NB4 (cell line): Measurements from ENCODE around the gene HS3ST4.

Source experiments
- DNase-seq: peaks from one replicate; pipeline ENCODE4 v3.0.0; 2010; ENCODE audit warnings: low read depth
- H3K4me3 ChIP-seq: one replicate; pipeline ENCODE4 v1.5.1; 2011; ENCODE audit warnings: mild to moderate bottlenecking, low read depth, low read length, moderate library complexity
- MYC ChIP-seq: IDR thresholded peaks from 2 replicates; pipeline ENCODE4 v1.6.1; 2011; ENCODE audit warnings: low read depth, low read length
- POLR2A ChIP-seq: IDR thresholded peaks from 2 replicates; pipeline ENCODE4 v1.6.1; 2011; ENCODE audit warnings: mild to moderate bottlenecking; ENCODE audit not compliant: insufficient read length; ENCODE audit errors: extremely low read depth
- TF ChIP-seq, protein P1 (sequence below): IDR thresholded peaks from 2 replicates; pipeline ENCODE4 v1.6.1; 2011; ENCODE audit warnings: low read depth, low read length
- TF ChIP-seq, protein P2 (sequence below): IDR thresholded peaks from one replicate; pipeline ENCODE4 v1.5.1; 2012; ENCODE audit warnings: low read depth, low read length

HS3ST4 gene

DNA sequence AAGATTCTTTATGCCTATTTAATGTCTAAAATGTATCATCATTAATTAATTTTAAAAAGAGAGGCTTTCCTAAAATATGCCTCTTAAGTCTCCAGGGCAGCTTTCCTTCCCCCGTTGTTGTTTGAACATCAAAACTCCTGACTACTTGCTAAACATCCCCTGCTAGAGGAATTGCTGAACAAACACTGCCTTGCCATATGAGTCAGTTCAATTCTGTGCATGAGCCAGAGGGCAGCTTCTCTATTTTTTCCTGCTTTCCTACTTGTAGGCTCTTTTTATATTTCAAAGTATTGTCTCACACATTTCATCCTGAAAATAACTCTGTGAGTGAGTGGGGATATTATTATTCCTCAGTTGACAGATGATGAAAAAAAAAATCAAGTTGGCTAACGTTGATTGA lies 143.4 kb downstream of the HS3ST4 start:
- H3K4me3 ChIP-seq: no peak overlapping the region
- TF ChIP-seq, protein P1, sequence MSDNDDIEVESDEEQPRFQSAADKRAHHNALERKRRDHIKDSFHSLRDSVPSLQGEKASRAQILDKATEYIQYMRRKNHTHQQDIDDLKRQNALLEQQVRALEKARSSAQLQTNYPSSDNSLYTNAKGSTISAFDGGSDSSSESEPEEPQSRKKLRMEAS: no peak
- TF ChIP-seq, protein P2, sequence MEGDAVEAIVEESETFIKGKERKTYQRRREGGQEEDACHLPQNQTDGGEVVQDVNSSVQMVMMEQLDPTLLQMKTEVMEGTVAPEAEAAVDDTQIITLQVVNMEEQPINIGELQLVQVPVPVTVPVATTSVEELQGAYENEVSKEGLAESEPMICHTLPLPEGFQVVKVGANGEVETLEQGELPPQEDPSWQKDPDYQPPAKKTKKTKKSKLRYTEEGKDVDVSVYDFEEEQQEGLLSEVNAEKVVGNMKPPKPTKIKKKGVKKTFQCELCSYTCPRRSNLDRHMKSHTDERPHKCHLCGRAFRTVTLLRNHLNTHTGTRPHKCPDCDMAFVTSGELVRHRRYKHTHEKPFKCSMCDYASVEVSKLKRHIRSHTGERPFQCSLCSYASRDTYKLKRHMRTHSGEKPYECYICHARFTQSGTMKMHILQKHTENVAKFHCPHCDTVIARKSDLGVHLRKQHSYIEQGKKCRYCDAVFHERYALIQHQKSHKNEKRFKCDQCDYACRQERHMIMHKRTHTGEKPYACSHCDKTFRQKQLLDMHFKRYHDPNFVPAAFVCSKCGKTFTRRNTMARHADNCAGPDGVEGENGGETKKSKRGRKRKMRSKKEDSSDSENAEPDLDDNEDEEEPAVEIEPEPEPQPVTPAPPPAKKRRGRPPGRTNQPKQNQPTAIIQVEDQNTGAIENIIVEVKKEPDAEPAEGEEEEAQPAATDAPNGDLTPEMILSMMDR: no peak
- TF ChIP-seq MYC: no peak
- no peak for TF ChIP-seq POLR2A
- DNase-seq: no peak

DNA sequence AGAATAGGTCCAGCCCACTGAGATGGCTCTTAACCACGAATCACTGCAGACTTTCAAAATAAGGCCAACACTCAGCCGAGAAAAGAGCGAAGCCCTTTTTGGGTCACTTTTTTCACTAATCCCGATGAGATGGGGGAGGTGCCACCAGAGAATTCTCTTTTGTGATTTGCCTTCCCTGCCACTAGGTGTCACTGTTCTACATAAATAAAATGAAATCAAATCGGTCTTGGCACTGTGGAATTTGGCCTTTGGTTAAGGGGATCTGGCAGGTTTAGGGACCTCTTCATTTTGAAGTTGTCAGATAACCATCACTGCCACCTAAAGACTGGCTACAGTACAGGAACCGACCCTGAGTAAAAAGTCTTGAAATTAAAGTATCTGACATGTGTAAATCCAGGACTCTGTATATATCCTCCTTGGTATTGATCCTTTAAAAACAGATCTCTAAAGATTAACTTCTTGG lies 147.0 kb downstream of the HS3ST4 start:
- TF ChIP-seq MYC (no peak), POLR2A (no peak)
- TF ChIP-seq, protein P1: no peak
- TF ChIP-seq, protein P2: peak; percentile 48
- H3K4me3 ChIP-seq: no peak overlapping the region
- DNase-seq: peak; percentile 62

DNA sequence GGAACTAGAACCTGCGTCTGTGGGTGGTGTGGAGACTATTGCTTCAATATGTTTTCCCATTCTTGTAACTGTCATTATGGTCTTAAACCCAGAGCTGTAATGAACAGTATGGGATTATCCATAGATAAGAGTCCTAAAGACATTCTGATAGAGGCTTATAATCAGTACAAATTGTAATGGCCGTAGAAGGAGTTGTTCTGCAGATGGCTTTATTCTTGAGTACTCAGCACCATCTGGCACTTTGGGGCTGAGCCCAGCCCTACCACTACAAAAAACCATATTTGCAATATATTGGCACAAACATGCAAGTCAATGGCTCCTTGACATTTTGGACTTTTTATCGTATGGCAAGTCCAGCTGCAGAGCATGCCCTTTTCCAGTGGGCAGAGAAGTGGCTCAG lies 150.0 kb downstream of the HS3ST4 start:
- no peak overlapping the region for H3K4me3 ChIP-seq
- DNase-seq: no peak
- TF ChIP-seq, protein P2: no peak
- TF ChIP-seq POLR2A (no peak), MYC (no peak)
- TF ChIP-seq, protein P1: no peak

DNA sequence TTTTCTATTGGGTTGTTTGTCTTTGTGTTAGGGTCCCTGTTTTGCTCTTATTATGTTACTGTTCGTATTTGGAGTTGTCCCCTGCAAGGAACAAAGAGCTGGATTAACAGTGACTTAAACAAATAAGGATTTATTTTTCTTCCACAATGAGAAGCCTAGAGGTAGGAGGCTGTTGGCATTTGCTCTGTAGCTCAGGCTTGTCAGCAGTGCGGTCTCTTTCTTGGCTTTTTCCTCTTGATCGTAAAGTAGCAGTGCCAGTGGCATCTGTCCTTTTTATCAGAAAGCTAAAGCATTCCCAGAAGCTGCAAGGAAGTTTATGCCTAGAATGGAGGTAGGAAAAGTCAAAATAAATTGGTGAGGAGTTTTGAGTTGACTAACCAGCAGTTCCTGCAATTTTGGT lies 154.1 kb downstream of the HS3ST4 start:
- no peak overlapping the region for H3K4me3 ChIP-seq
- no peak for DNase-seq
- TF ChIP-seq MYC (no peak), POLR2A (no peak)
- TF ChIP-seq, protein P2: no peak
- TF ChIP-seq, protein P1: no peak

DNA sequence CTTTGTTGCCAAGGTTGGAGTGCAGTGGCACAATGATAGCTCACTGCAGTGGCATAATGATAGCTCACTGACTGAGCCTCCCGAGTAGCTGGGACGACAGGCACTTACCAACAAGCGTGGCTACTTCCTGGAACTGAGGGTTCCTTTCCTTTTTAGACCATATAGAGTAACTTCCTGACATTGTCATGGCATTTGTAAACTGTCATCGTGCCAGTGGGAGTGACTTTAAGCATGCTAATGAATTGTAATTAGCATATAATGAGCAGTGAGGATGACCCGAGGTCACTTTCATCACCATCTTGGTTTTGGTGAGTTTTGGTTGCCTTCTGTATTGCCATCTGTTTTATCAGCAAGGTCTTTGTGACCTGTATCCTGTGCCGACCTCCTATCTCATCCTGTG lies 162.4 kb downstream of the HS3ST4 start:
- no peak for DNase-seq
- TF ChIP-seq, protein P2: no peak
- TF ChIP-seq MYC (no peak), POLR2A (no peak)
- TF ChIP-seq, protein P1: no peak
- no peak overlapping the region for H3K4me3 ChIP-seq

DNA sequence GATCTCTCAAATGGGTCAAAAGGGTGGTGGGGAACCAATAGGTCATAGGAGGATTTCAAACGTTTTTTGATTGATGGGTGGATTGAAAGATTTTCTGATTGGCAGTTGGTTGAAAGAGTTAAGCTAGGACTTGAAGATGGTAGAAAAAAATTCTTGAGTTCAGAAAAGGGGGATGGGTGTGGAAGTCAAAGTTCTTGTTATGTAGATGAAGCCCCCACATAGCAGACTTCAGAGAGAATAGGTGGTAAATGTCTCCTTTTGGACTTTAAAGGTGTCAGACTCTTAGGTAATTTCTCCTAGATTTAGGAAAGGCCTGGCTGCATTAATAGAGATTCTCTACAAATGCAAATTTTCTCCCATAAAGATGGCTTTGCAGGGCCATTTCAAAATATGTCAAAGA lies 163.3 kb downstream of the HS3ST4 start:
- no peak overlapping the region for H3K4me3 ChIP-seq
- TF ChIP-seq POLR2A: no peak
- TF ChIP-seq MYC: no peak
- TF ChIP-seq, protein P2: no peak
- TF ChIP-seq, protein P1: no peak
- no peak for DNase-seq
